GM10266 (cell line): ENCODE measurements around the gene IL4I1.
A peak's percentile ranks its signal among the peaks of the same experiment; 100 is the strongest.
"Not testable (repeated sequence)": the region's sequence is repeated elsewhere in the genome, so short reads cannot be mapped to it uniquely, and the experiment has no call there.

Experiments
- DNase-seq: peaks from one replicate; pipeline ENCODE4 v3.0.0; 2012; ENCODE audit errors: extremely low spot score
- CTCF ChIP-seq: IDR thresholded peaks from 2 replicates; pipeline ENCODE4 v1.5.1; 2012; ENCODE audit warnings: mild to moderate bottlenecking, low read depth; ENCODE audit not compliant: control insufficient read depth, insufficient read depth; ENCODE audit errors: missing control alignments

Gene IL4I1

GRCh38 chr19:49929611-49930482 lies 33.2 kb upstream of the IL4I1 start:
- TF ChIP-seq CTCF: no peak
- DNase-seq: peak; percentile 97

- TF ChIP-seq CTCF: no peak
These were observed 32.5 kb upstream of the IL4I1 start, which contains the start of the genes ATF5 and NUP62 for GRCh38 chr19:49929121-49929610. TSS of gene ATF5 (plus strand) at chr19:49929205. CDS start at chr19:49930851, 1,646 bp downstream. TSS of gene NUP62 (minus strand) at chr19:49929504. CDS start at chr19:49909807, 19,697 bp downstream.

GRCh38 chr19:49927526-49928264 lies 31.0 kb upstream of the IL4I1 start:
- DNase-seq: no peak
- TF ChIP-seq CTCF: no peak

More at GRCh38 chr19:49929121-49929610, 32.5 kb upstream of the IL4I1 start, which contains the start of the genes ATF5 and NUP62:
- DNase-seq: peak; percentile 94

- no peak for TF ChIP-seq CTCF
- DNase-seq: no peak
These were observed 29.8 kb upstream of the IL4I1 start for GRCh38 chr19:49926515-49926914.

- DNase-seq: no peak
These were observed 28.8 kb upstream of the IL4I1 start for GRCh38 chr19:49925486-49925885.

GRCh38 chr19:49924881-49925210 lies 28.2 kb upstream of the IL4I1 start:
- DNase-seq: not testable (repeated sequence)

More at GRCh38 chr19:49925486-49925885, 28.8 kb upstream of the IL4I1 start:
- no peak for TF ChIP-seq CTCF

GRCh38 chr19:49924004-49924880 lies 27.6 kb upstream of the IL4I1 start:
- no peak for DNase-seq
- no peak for TF ChIP-seq CTCF
